Measurements from ENCODE around the gene TNNC1.

Gene TNNC1

GRCh38 chr3:52434491-52435115, 19.2 kb downstream of the TNNC1 start:
- TF ChIP-seq CTCF (IDR thresholded peaks at IDR 0.05; ENCODE audit: extremely low read depth, insufficient read depth, missing control alignments) = no peak
- in situ Hi-C loops (cut with MboI; ENCODE audit: low pct_unique_long_range_greater_than_20kb, low sequenced_read_pairs, unreplicated experiment) = no loop called here
- no peak for DNase-seq (ENCODE audit: low spot score)

GRCh38 chr3:52433996-52434479, 19.8 kb downstream of the TNNC1 start:
- no peak for DNase-seq (ENCODE audit: low spot score)
- in situ Hi-C loops (cut with MboI; ENCODE audit: low pct_unique_long_range_greater_than_20kb, low sequenced_read_pairs, unreplicated experiment) = no loop called here
- no peak for TF ChIP-seq CTCF (IDR thresholded peaks at IDR 0.05; ENCODE audit: extremely low read depth, insufficient read depth, missing control alignments)

- in situ Hi-C loops (cut with MboI; ENCODE audit: low pct_unique_long_range_greater_than_20kb, low sequenced_read_pairs, unreplicated experiment) = no loop called here
Observed at GRCh38 chr3:52433328-52433995, 20.4 kb downstream of the TNNC1 start.

GRCh38 chr3:52432691-52433141, 21.1 kb downstream of the TNNC1 start:
- in situ Hi-C loops (cut with MboI; ENCODE audit: low pct_unique_long_range_greater_than_20kb, low sequenced_read_pairs, unreplicated experiment) = no loop called here
- no peak for DNase-seq (ENCODE audit: low spot score)
- TF ChIP-seq CTCF (IDR thresholded peaks at IDR 0.05; ENCODE audit: extremely low read depth, insufficient read depth, missing control alignments) = no peak

More at GRCh38 chr3:52433328-52433995, 20.4 kb downstream of the TNNC1 start:
- DNase-seq (ENCODE audit: low spot score) = no peak
- TF ChIP-seq CTCF (IDR thresholded peaks at IDR 0.05; ENCODE audit: extremely low read depth, insufficient read depth, missing control alignments) = no peak

- DNase-seq (ENCODE audit: low spot score) = no peak
- TF ChIP-seq CTCF (IDR thresholded peaks at IDR 0.05; ENCODE audit: extremely low read depth, insufficient read depth, missing control alignments) = no peak
- in situ Hi-C loops (cut with MboI; ENCODE audit: low pct_unique_long_range_greater_than_20kb, low sequenced_read_pairs, unreplicated experiment) = no loop called here
Observed at GRCh38 chr3:52432225-52432624, 21.6 kb downstream of the TNNC1 start.

- no peak for TF ChIP-seq CTCF (IDR thresholded peaks at IDR 0.05; ENCODE audit: extremely low read depth, insufficient read depth, missing control alignments)
- DNase-seq (ENCODE audit: low spot score) = no peak
- in situ Hi-C loops (cut with MboI; ENCODE audit: low pct_unique_long_range_greater_than_20kb, low sequenced_read_pairs, unreplicated experiment) = no loop called here
Observed at GRCh38 chr3:52431459-52432223, 22.2 kb downstream of the TNNC1 start.
